Keratinocyte (primary cell): ENCODE measurements around the gene UPK1B.

Source experiments
- CTCF ChIP-seq, 3 experiments: IDR thresholded peaks in 1 of 3; conservative IDR thresholded peaks in 1 of 3; optimal IDR thresholded peaks in 1 of 3; 2 replicates in 2 of 3; 3 replicates in 1 of 3; pipeline versions ENCODE3 to v1.5.1; 2011; ENCODE audit warnings: low read length in 3 of 3, mild to moderate bottlenecking in 3 of 3, moderate library complexity in 2 of 3, control low read depth in 1 of 3, inconsistent platforms in 1 of 3; ENCODE audit not compliant: insufficient read depth in 2 of 3; ENCODE audit errors: extremely low read depth in 1 of 3
- EZH2 ChIP-seq: IDR thresholded peaks from one replicate; pipeline ENCODE4 v1.6.1; 2012; ENCODE audit warnings: inconsistent platforms, mild to moderate bottlenecking, low read length, moderate library complexity

GRCh38 chr3:119149484-119149883, 23.9 kb upstream of the UPK1B start:
- no peak for TF ChIP-seq CTCF (optimal IDR thresholded peaks at IDR 0.05 in 1 of 3, IDR thresholded peaks at IDR 0.05 in 1 of 3, conservative IDR thresholded peaks at IDR 0.05 in 1 of 3; ENCODE audit: extremely low read depth in 1 of 3, insufficient read depth in 2 of 3, low read length in 3 of 3)
- TF ChIP-seq EZH2: no peak
